A549 treated with ZK216348 at 1 μM for 4 hours (cell line): ENCODE measurements around the gene BAHCC1. TPM values are rescaled to one million over a fixed set of nuclear protein-coding genes. Genes with fewer than 3 reads are reported as not detected.

Experiments
- total RNA-seq: library from RNA; stranded (reverse); fragments of 200-300 nt; extraction: Qiagen RNA extraction; gene quantifications from 5 replicates; pipeline ENCODE4 v1.2.3, GENCODE V29; 2022; ENCODE audit warnings: low read depth

BAHCC1 gene
- 6.5 to 12.9 TPM (median 12.1 TPM) in 5 replicates for total RNA-seq

GRCh38 chr17:81394921-81395599, at the start of gene BAHCC1:
TSS of gene BAHCC1 (plus strand) at chr17:81395457. CDS start at chr17:81399740, 4,283 bp downstream.

GRCh38 chr17:81512562-81513371, 117.5 kb downstream of the BAHCC1 start, which contains the start of gene ACTG1:
TSS of gene ACTG1 (minus strand) at chr17:81512799. CDS start at chr17:81512354, 445 bp downstream.

Other genes with a start within 250 kb of the BAHCC1 start
- gene PVALEF, start 229.9 kb upstream of the BAHCC1 start, total RNA-seq, result not detected in 5 replicates
- gene AATK, start 229.2 kb upstream of the BAHCC1 start, total RNA-seq, result 0.17 to 0.78 TPM (median 0.57 TPM) in 5 replicates
- 5.3 to 11.0 TPM (median 8.9 TPM) in 5 replicates for gene CEP131, start 172.5 kb upstream of the BAHCC1 start, total RNA-seq
- 13.8 to 32.7 TPM (median 29.2 TPM) in 5 replicates for gene TEPSIN, start 156.4 kb upstream of the BAHCC1 start, total RNA-seq
- 107 to 239 TPM (median 229 TPM) in 5 replicates for gene NDUFAF8, start 156.1 kb upstream of the BAHCC1 start, total RNA-seq
- 35.9 to 84.0 TPM (median 80.3 TPM) in 5 replicates for gene SLC38A10, start 100.2 kb upstream of the BAHCC1 start, total RNA-seq
- gene ACTG1, start 117.3 kb downstream of the BAHCC1 start, total RNA-seq, result 4,976 to 5,867 TPM (median 5,373 TPM) in 5 replicates
- 0.27 to 2.0 TPM (median 1.3 TPM) in 5 replicates for gene FSCN2, start 132.9 kb downstream of the BAHCC1 start, total RNA-seq
- 11.3 to 31.5 TPM (median 21.7 TPM) in 5 replicates for gene FAAP100, start 156.9 kb downstream of the BAHCC1 start, total RNA-seq
- 80.3 to 105 TPM (median 101 TPM) in 5 replicates for gene NPLOC4, start 241.7 kb downstream of the BAHCC1 start, total RNA-seq
- 2.5 to 6.8 TPM (median 4.7 TPM) in 5 replicates for gene TSPAN10, start 241.7 kb downstream of the BAHCC1 start, total RNA-seq